Dendritic cell treated with granulocyte-macrophage colony-stimulating factor and Interleukin-4, amounts not matched to agents 40 ng/mL and 50 ng/mL, for 4 days (primary cell): ENCODE data around the gene KDM5B.

Experiments used
- H3K27ac Mint-ChIP-seq: one replicate; pipeline ENCODE4 v1.8.0; 2022; ENCODE audit warnings: mild to moderate bottlenecking, mixed read lengths
- H3K27me3 Mint-ChIP-seq: one replicate; pipeline ENCODE4 v1.8.0; 2022; ENCODE audit warnings: mild to moderate bottlenecking, mixed read lengths
- H3K36me3 Mint-ChIP-seq: one replicate; pipeline ENCODE4 v1.8.0; 2022; ENCODE audit warnings: low read depth, mixed read lengths
- H3K4me1 Mint-ChIP-seq: one replicate; pipeline ENCODE4 v1.8.0; 2022; ENCODE audit warnings: low read depth, mixed read lengths
- H3K4me3 Mint-ChIP-seq: one replicate; pipeline ENCODE4 v1.8.0; 2022; ENCODE audit warnings: mild to moderate bottlenecking, moderate library complexity, mixed read lengths
- H3K9me3 Mint-ChIP-seq: one replicate; pipeline ENCODE4 v1.8.0; 2022; ENCODE audit warnings: mixed read lengths
- intact Hi-C: fragments of 100-400 bp; cut with micrococcal nuclease; formaldehyde crosslinking; loops from one replicate; pipeline ENCODE4 v1.15.0; 2022

KDM5B gene

DNA sequence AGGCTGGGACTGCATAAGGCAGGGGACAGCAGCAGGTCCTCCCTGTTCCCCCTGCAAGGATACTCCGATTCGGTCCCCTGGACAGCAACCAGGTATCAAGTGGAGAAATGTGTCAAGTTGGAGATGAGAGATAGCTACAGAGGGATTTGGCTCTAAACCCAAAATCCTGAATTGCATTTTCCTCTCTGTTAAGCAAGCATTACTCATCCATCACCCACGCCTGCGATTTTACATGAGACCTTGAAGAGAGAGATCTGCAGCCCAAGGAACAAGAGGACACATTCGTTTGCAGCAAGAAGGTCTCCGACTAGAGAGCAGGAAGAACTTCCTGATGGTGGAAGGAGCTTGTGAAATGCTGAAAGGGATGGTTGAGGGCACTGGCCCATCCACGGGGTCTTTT, 119.8 kb downstream of the KDM5B start:
- no peaks in the 10 kb centered on the region for H3K36me3 Mint-ChIP-seq
- H3K27me3 Mint-ChIP-seq: peaks cover 89% of the 10 kb centered on the region

DNA sequence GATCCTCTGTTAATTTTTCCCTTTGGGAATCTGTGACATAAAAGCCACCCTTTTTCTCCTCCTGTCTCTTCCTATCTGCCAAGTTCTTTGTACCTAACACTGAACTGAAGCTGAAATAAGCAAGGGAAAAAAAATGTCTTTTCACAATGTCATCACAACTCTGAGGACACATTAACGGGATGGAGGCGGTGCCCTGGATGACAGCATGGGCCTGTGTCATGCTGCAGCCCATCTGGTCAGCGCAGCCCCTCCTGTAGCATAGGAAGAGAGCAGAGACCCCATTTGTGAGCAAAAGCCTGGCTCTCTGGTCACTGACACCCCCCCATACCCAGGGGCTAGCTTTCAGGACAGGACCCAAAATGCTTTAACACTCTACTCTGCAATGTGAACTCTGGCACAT, 120.4 kb downstream of the KDM5B start:
- Mint-ChIP-seq H3K36me3 (no peaks in the 10 kb centered on the region), H3K4me1 (no peaks in the 10 kb centered on the region), H3K9me3 (no peaks in the 10 kb centered on the region), H3K27ac (no peak overlapping the region), H3K27me3 (peaks cover 87% of the 10 kb centered on the region), H3K4me3 (no peak overlapping the region)
- intact Hi-C loops: no loop called here

More for the DNA sequence above, 119.8 kb downstream of the KDM5B start:
- intact Hi-C loops: no loop called here
- Mint-ChIP-seq H3K9me3 (no peaks in the 10 kb centered on the region), H3K4me3 (no peak overlapping the region), H3K4me1 (no peaks in the 10 kb centered on the region), H3K27ac (no peak overlapping the region)

DNA sequence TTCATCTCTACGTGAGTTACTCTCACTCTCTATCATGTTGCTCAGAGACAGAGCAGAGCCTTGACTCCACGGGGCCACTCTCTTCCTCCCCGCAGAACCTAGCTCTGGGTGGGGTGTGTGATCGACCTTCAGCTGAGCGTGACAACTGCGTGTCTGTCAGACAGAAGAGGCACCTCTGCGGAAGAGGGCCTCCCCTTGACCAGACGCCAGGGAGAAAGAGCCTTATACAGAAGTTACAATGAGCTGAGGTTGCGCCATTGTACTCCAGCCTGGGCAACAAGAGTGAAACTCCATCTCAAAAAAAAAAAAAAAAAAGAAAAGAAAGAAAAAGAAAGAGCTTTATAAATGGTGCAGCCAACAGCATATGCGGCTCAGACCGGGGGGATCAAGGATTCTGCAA, 120.9 kb downstream of the KDM5B start:
- intact Hi-C loops: no loop called here
- Mint-ChIP-seq H3K9me3 (no peaks in the 10 kb centered on the region), H3K27ac (no peak overlapping the region), H3K4me1 (no peaks in the 10 kb centered on the region), H3K36me3 (no peaks in the 10 kb centered on the region), H3K27me3 (peaks cover 89% of the 10 kb centered on the region), H3K4me3 (no peak overlapping the region)

DNA sequence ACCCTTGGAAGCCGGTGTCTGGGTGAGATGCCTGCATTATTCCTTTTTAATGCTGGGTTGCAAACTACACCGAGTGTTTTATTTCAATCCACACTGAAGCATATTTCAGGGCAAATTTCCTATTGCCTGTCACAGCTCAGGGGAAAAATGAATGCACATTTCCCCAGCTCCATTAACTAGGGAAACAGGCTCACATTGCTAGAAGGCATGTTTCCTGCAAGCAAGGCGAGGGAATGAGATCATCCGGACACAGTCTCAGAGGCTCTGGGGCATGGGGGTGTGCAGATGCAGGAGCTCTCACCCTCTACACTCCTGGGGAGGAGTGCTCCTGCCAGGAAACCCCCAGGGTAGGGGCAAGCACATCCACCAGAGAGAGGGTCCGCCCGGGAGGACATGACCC, 122.6 kb downstream of the KDM5B start:
- no peaks in the 10 kb centered on the region for H3K36me3 Mint-ChIP-seq
- H3K27me3 Mint-ChIP-seq: peaks cover 90% of the 10 kb centered on the region
- no peaks in the 10 kb centered on the region for H3K9me3 Mint-ChIP-seq
- intact Hi-C loops: no loop called here
- H3K27ac Mint-ChIP-seq: no peak overlapping the region
- H3K4me1 Mint-ChIP-seq: no peaks in the 10 kb centered on the region
- no peak overlapping the region for H3K4me3 Mint-ChIP-seq

DNA sequence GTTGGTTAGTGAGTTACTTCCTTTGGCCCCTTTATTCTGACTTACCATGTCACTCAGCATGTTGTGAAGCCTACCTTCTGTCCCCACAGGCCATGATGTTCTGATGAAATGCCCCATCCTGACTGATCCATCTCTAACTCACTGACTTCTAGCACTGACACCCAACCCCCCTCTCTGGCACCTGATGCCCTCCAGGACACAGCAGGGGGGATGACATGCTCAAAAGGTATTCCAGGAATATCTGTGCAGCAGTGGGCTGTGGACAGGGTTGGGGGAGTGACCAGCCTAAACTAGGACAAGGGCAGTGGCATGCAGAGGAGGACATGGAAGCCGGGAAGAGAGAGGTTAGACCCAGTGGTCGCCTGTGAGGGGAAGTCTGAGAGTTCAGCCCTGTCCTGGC, 123.5 kb downstream of the KDM5B start:
- Mint-ChIP-seq H3K27ac (no peak overlapping the region), H3K27me3 (peaks cover 90% of the 10 kb centered on the region), H3K4me1 (no peaks in the 10 kb centered on the region), H3K9me3 (no peaks in the 10 kb centered on the region), H3K36me3 (no peaks in the 10 kb centered on the region), H3K4me3 (no peak overlapping the region)
- intact Hi-C loops: no loop called here

DNA sequence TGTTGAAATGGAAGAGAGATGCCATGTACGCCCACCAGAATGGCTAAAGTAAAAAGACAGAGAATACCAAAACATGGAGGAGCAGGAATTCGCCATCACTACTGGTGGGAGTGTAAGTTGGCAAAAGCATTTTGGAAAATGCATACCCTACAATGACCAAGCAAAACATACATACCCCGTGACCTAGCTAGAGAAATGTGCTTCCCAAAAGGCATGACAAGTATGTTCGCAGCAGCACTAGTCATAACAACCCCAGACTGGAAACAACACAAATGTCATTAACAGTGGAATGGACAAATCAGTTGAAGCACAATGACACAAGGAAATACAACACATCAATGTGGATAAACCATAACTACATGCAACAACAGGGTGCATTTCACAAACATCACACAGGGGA, 125.2 kb downstream of the KDM5B start:
- intact Hi-C loops: no loop called here
- Mint-ChIP-seq H3K9me3 (no peaks in the 10 kb centered on the region), H3K4me1 (no peaks in the 10 kb centered on the region), H3K27ac (no peak overlapping the region), H3K4me3 (no peak overlapping the region), H3K36me3 (no peaks in the 10 kb centered on the region), H3K27me3 (peaks cover 89% of the 10 kb centered on the region)

DNA sequence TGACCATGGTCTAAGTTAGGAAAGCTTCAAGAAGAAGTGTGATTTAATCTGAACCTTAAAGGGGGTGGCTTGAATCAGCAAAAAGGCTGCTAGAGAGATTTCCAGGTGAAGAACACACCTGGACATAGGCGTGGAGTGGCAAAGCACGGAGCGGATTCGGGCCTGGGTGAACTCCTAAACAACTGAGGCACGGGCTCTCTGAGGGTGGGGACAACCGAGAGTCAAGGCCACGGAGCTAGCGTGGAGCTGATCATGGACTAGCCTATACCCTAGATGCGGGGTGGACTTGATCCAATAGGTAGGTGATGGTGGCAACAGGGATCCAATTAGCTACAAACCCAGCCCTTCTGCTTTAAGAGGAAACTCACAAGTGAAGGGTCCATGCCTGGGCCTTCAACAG, 125.7 kb downstream of the KDM5B start:
- H3K27ac Mint-ChIP-seq: no peak overlapping the region
- no peaks in the 10 kb centered on the region for H3K36me3 Mint-ChIP-seq
- no peak overlapping the region for H3K4me3 Mint-ChIP-seq
- peaks cover 87% of the 10 kb centered on the region for H3K27me3 Mint-ChIP-seq
- H3K4me1 Mint-ChIP-seq: no peaks in the 10 kb centered on the region
- intact Hi-C loops: no loop called here
- no peaks in the 10 kb centered on the region for H3K9me3 Mint-ChIP-seq

DNA sequence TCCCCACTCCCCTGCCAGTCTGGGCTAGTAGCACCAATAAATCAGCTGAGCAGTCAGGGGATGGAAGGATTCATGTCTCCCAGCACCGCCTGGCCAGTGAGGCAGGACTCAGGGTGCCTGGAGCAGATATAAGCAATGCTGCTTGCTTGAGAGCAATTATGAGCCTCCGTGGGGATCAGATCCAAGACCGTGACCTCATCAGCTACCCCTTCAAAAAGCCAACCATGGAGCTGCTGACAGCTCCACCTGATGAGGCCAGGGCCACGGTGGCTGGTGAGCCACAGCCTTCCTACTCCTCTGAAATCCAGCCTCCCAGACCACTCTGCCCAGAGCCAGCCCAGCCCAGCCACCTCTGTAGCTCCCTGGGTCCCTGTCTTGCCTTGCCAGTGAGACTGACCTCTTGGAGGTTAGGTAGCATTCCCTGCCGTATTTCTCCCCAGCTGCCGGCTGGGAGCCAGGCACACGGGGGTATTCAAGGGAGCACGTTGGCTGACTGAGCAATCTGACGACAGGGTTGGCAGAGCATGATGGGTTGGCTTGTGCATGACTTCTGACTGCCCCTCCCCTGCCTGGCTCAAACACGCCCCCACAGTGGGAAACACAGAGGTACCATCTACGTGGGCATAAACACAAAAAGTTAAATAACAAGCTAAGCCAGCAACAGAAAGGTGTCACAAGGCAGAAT, 126.3 kb downstream of the KDM5B start:
- no peak overlapping the region for H3K4me3 Mint-ChIP-seq
- peaks cover 86% of the 10 kb centered on the region for H3K27me3 Mint-ChIP-seq
- H3K36me3 Mint-ChIP-seq: no peaks in the 10 kb centered on the region

DNA sequence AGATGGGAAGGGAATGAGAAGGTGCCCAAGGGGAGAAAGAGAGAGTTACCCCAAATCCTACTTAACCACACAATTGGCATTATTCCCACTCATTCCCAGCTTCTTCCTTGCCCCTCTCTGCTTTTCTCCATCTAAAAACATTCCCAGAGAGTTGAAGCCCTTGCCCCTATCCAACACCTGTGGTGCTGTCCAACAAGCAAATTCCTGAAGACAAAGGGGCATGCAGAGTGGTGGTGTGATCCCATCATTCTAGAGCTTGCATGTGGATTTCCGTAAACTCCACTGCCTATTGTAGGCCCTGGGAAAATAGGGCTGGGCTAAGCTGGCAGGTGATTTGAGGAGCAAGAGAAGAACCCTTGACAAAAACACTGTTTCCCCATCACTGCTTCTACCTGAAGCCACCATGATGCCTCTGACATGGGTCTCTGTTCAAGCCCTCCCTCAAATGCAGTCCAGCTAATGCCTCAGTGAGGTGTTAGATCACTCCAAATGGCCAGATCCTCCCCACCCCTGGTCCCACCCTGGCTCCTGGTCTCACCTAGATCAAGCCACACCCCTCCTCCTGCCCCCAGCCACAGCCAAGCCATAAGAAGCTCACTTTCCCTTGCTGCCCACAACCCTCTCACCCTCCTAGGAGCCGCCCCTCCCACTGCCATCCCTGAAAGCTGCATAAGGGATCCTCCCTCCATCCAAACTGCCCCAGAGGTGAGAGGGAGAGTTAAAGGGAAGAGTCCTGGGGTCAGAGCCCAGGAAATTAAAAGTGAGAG, 127.5 kb downstream of the KDM5B start:
- intact Hi-C loops: no loop called here
- H3K27me3 Mint-ChIP-seq: peaks cover 85% of the 10 kb centered on the region
- H3K27ac Mint-ChIP-seq: no peak overlapping the region
- no peaks in the 10 kb centered on the region for H3K36me3 Mint-ChIP-seq
- H3K4me1 Mint-ChIP-seq: no peaks in the 10 kb centered on the region
- no peak overlapping the region for H3K4me3 Mint-ChIP-seq
- H3K9me3 Mint-ChIP-seq: peaks cover 9% of the 10 kb centered on the region

More for the DNA sequence above, 126.3 kb downstream of the KDM5B start:
- intact Hi-C loops: no loop called here
- peaks cover 6% of the 10 kb centered on the region for H3K9me3 Mint-ChIP-seq
- no peak overlapping the region for H3K27ac Mint-ChIP-seq
- no peaks in the 10 kb centered on the region for H3K4me1 Mint-ChIP-seq

DNA sequence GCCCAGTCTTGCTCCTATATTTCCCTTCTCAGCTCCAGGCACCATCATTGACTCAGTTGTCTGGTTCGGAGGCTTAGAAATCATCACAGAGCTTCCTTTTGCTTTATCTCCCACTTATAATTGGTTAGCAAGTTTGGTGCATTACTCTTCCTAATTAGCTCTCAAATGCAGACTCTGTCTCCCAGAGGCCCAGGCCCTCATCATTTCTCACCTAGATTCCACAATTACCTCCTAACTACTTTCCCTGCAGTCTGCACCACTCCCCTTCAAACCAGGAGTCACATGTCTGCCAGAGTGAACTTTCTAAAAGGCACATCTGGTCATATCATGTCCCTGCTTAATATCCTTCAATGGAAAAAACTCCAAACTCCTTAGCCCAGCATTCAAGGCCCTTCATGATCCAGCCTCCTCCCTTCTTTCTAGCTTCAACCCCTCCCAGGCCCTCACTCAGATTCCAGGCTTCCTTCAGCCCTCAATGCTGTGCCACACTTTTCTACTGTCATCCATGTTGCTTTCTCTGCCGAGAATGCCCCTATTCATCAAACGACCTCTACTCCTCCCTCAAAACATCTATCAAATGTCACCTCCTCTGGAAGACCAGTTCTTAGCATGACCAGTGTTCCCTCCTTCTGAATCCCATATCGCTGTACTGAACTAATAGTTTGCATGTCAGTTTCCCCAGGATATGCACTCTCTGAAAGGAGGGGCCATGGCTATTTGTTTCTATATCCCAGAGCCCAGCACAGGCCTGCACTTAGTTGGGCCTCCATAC, 128.6 kb downstream of the KDM5B start:
- intact Hi-C loops: no loop called here
- Mint-ChIP-seq H3K27ac (no peak overlapping the region), H3K9me3 (peaks cover 9% of the 10 kb centered on the region), H3K36me3 (no peaks in the 10 kb centered on the region), H3K27me3 (peaks cover 82% of the 10 kb centered on the region), H3K4me1 (no peaks in the 10 kb centered on the region), H3K4me3 (no peak overlapping the region)

DNA sequence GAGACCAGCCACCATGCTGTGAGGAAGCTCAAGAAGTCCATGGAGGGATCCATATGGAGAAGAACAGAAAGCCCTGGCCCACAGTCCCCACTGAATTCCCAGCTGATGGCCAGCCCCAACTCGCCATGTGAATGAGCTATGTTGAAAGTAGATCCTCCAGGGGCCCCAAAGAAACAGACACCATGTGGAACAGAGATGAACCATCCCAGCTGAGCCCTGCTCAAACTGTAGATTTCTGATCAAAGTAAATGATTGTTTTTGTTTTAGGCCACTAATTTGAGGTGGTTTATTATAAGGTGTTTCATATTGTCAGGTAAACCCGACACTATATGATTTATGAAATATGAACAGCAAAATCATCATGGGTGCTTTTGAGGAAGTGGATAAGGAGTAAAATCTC, 130.8 kb downstream of the KDM5B start:
- Mint-ChIP-seq H3K27ac (no peak overlapping the region), H3K27me3 (peaks cover 88% of the 10 kb centered on the region), H3K4me1 (no peaks in the 10 kb centered on the region)

More for the DNA sequence above, 130.8 kb downstream of the KDM5B start:
- intact Hi-C loops: no loop called here
- no peak overlapping the region for H3K4me3 Mint-ChIP-seq
- no peaks in the 10 kb centered on the region for H3K36me3 Mint-ChIP-seq
- peaks cover 11% of the 10 kb centered on the region for H3K9me3 Mint-ChIP-seq
